GM19239 (cell line): Measurements from ENCODE around the gene LIMS1.
"Not testable (repeated sequence)": the region's sequence is repeated elsewhere in the genome, so short reads cannot be mapped to it uniquely, and the experiment has no call there.

ENCODE experiments used
- DNase-seq: peaks from one replicate; pipeline ENCODE4 v3.0.0; 2011; ENCODE audit warnings: low spot score; ENCODE audit not compliant: insufficient read length
- FAIRE-seq: peaks from 2 replicates; lab custom pipeline; 2011; peaks lifted over from hg19 to GRCh38; lab: Jason Lieb, UNC

Gene LIMS1

GRCh38 chr2:108548208-108549003 is 14.1 kb downstream of the LIMS1 start:
- FAIRE-seq, result no peak
- DNase-seq, result no peak

- DNase-seq, result no peak
- FAIRE-seq, result no peak
Measured at GRCh38 chr2:108552566-108552965, 18.3 kb downstream of the LIMS1 start.

- DNase-seq (no peak), FAIRE-seq (no peak)
Measured at GRCh38 chr2:108553209-108553919, 19.1 kb downstream of the LIMS1 start.

- no peak for FAIRE-seq
- no peak for DNase-seq
Measured at GRCh38 chr2:108554528-108554927, 20.3 kb downstream of the LIMS1 start.

- FAIRE-seq (no peak), DNase-seq (no peak)
Measured at GRCh38 chr2:108555572-108555971, 21.3 kb downstream of the LIMS1 start.

- not testable (repeated sequence) for FAIRE-seq, DNase-seq
Measured at GRCh38 chr2:108556581-108556980, 22.3 kb downstream of the LIMS1 start.

- DNase-seq, result no peak
- no peak for FAIRE-seq
Measured at GRCh38 chr2:108560241-108560811, 26.1 kb downstream of the LIMS1 start.

GRCh38 chr2:108560895-108561530 is 26.7 kb downstream of the LIMS1 start:
- DNase-seq, result no peak
- no peak for FAIRE-seq

- no peak for DNase-seq
- no peak for FAIRE-seq
Measured at GRCh38 chr2:108562274-108562673, 28.0 kb downstream of the LIMS1 start.

GRCh38 chr2:108564510-108564909 is 30.2 kb downstream of the LIMS1 start:
- FAIRE-seq, result no peak
- no peak for DNase-seq

- FAIRE-seq, result peak; percentile 80
- no peak for DNase-seq
Measured at GRCh38 chr2:108565778-108566375, 31.6 kb downstream of the LIMS1 start.

GRCh38 chr2:108570416-108570815 is 36.1 kb downstream of the LIMS1 start:
- FAIRE-seq, result no peak
- no peak for DNase-seq

- no peak for FAIRE-seq
- DNase-seq, result no peak
Measured at GRCh38 chr2:108571286-108571685, 37.0 kb downstream of the LIMS1 start.

GRCh38 chr2:108573061-108573460 is 38.8 kb downstream of the LIMS1 start:
- no peak for DNase-seq

GRCh38 chr2:108574332-108574731 is 40.1 kb downstream of the LIMS1 start:
- FAIRE-seq (peak; percentile 23), DNase-seq (no peak)

More at GRCh38 chr2:108573061-108573460, 38.8 kb downstream of the LIMS1 start:
- FAIRE-seq, result no peak

- DNase-seq (peak; percentile 25), FAIRE-seq (peak; percentile 91)
Measured at GRCh38 chr2:108575132-108575966, 41.1 kb downstream of the LIMS1 start.

GRCh38 chr2:108577099-108577498 is 42.8 kb downstream of the LIMS1 start:
- FAIRE-seq (no peak), DNase-seq (no peak)

GRCh38 chr2:108579623-108580022 is 45.4 kb downstream of the LIMS1 start:
- DNase-seq (no peak), FAIRE-seq (no peak)

GRCh38 chr2:108580050-108580449 is 45.8 kb downstream of the LIMS1 start:
- no peak for DNase-seq
- FAIRE-seq, result no peak
